Stimulated activated CD8-positive, alpha-beta memory T cell treated with anti-CD3 and anti-CD28 coated beads, Interleukin-7, amount 100 ng/mL, for 48 hours (primary cell): ENCODE measurements around the gene ETS1.

Experiments used
- DNase-seq, 2 donors: peaks; one replicate each; pipeline ENCODE4 v3.0.0-alpha.2; 2020; ENCODE audit warnings: low read depth in 1 of 2; ENCODE audit errors: extremely low read depth in 1 of 2

Gene ETS1

DNA sequence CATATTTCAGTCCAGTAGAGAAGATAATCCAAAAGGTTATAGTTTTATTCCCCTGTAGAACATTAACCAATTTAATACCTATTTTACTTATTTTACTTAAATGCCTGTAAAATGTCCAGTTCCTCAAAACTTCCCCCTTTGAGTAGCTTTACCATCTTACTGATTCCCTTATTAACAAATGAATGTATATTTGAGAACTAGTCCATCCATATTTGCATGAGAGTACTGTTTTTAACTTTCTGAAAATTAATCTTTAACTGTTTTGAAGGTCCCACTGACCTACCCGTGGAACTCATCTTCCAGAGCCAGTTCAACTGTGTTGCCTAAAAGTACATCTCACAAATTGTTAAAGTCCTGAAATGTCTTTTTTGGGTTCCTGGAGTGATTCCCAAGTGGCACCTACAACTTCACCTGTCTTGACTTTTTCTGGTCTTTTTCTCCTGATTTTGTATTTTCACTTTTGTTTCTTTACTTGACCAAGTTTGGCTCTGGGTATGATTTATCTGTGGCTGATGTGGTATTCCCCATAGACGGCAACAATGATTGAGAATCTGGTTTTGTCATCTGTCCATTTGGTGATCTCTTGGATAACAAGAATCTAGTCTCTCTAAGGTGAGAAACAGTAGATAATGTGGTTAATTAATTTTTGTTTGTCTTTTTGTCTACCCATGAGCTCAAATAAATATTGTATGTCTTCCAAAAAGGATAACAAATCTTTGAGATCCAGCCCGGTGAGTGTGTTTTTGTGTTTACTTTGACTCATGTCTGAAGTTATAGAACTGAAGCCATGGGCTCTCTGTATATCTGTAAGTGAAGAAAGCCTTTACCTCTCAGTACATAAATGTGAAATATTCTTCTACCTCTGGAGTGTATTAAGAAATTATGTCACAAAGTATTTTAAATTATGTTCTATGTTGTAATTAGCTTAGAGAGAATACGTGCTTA is 174.2 kb downstream of the ETS1 start:
- no peak for DNase-seq

DNA sequence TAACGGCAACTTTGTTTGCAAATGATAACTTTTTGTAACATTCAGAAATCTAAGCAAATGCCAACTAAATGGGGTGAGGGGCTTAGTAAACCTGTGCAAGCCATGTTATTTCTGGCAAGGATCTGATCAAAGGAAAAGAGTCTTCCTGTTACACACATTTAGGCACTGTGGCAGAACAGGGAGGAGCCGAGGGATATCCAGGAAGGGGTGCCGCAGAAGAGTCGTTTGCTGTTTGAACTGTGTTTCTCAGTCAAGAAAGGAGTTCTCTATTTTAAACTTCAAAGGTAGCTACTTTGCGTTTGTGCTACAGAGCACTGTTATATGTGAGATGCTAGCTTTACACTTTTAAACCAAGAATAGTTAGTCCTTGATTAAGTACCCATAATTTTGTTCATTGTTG is 175.5 kb downstream of the ETS1 start:
- no peak for DNase-seq

DNA sequence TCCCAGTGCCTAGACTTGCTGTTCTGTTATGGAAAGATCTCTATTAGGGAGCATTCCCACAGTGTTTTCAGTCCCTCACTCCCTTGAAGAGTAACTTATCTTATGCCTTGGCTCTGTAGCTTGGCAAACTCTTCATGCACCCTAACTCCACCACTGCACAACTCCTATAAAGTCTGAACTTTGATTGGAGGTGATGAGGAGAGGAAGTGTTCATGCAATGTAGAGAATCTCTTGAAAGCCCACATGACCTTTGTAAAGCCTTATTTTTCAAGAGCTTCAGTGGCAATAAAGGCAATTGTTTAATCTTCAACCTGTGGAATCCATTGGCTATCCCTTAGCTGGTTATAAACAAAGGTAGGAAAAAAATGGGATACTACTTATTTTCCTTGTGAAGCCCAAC is 176.2 kb downstream of the ETS1 start:
- DNase-seq = no peak

DNA sequence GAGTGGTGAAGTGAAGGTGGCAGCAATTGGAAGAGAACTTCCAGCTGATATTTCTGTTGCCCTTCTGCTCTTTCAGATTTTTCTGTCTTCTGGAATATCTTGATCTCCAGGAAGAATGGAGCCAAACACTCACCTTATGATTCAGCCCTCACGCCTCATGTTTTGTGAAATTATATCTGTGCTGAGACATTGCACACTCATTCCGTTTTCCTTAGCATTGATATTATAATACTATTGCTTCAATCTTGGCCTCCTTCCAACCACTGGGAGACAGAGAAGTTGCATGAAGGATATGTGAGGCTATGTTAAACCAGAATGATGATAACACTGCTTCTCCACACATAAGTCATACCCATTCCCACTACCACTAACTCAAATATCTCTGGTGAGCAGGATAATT is 177.9 kb downstream of the ETS1 start:
- DNase-seq = no peak
